Right atrium auricular region (tissue), 2 donors: ENCODE measurements around the gene USPL1. TPM values are rescaled to one million over a fixed set of nuclear protein-coding genes. Genes with fewer than 3 reads are reported as not detected.

Experiments used
- DNase-seq: peaks from one replicate; pipeline ENCODE4 v3.0.0-alpha.2; 2019; ENCODE audit warnings: low spot score
- H3K27ac ChIP-seq, 2 donors: fragments of 200-600 bp; sonication (generic); 1 replicate in 1 of 2; 2 replicates in 1 of 2; pipeline ENCODE4 v1.5.1; 2016 to 2019
- H3K27me3 ChIP-seq, 2 donors: fragments of 200-600 bp; sonication (generic); one replicate each; pipeline versions ENCODE4 v1.5.1 to v1.6.0; 2017 to 2019
- H3K36me3 ChIP-seq: fragments of 200-600 bp; sonication (generic); one replicate; pipeline ENCODE4 v1.5.1; 2016
- H3K4me1 ChIP-seq, 2 donors: fragments of 200-600 bp; sonication (generic); one replicate each; pipeline versions ENCODE4 v1.5.1 to v1.6.0; 2017 to 2019
- H3K4me3 ChIP-seq, 2 donors: fragments of 200-600 bp; sonication (generic); 1 replicate in 1 of 2; 2 replicates in 1 of 2; pipeline ENCODE4 v1.5.1; 2017 to 2019; ENCODE audit warnings: mild to moderate bottlenecking in 1 of 2, moderate library complexity in 1 of 2
- H3K9me3 ChIP-seq, 2 donors: fragments of 200-600 bp; sonication (generic); one replicate each; pipeline ENCODE4 v1.5.1; 2019
- total RNA-seq, 2 donors: library from RNA; depleted of rRNA; stranded (reverse); fragments of >200 nt; gene quantifications; one replicate each; pipeline ENCODE4 v1.1.0, GENCODE V29; 2016
- TF ChIP-seq, protein P1 (sequence below), 2 donors: fragments of 200-600 bp; sonication (generic); IDR thresholded peaks; one replicate each; pipeline ENCODE4 v1.5.1; 2019; ENCODE audit warnings: antibody characterized with exemption in 2 of 2

The USPL1 gene
- total RNA-seq, 2 donors from 2014 or later, result 13.5 to 15.8 TPM

DNA sequence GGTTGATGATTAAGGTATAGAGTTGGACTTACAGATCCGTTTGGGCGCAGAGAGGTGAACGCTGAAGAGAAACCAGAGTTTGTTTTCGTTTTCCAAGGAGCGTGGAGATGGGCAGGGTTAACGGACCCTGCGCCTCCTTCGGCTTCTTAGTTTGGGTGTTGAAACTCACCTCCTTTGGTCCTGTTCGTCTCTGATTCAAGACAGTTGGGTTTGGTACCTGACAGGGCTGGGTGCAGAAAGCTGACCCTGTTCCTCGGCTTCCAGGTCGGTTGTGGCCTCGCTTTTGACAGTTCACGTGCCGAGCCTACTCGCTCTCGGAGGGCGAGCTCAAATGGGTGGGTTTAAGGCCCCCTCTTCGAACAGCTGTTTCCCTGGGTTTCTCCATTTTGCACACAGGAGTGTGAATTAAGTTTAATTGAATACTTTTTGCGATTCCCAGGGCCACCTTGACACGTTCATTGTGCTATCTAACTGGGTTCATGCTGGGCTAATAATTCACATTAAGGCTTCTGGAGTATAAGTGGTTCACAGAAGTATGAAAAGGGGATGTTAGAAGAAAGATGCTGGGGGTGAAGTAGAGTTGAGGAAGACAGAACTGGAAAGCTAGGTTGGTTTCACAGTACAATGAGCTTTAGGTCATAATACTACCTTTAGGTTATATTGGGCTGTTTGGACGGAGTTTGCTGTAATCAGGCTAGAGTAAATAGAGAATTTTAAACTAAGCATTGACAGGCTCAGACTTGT lies 638 bp downstream of the USPL1 start:
- H3K9me3 ChIP-seq, result no peaks in the 10 kb centered on the region
- DNase-seq, result no peak
- H3K36me3 ChIP-seq, result no peaks in the 10 kb centered on the region
- H3K27me3 ChIP-seq, result no peaks in the 10 kb centered on the region
- peak overlapping the region; percentile 69 to 77 for H3K4me3 ChIP-seq
- peaks cover 0 to 26% of the 10 kb centered on the region in 2 donors for H3K4me1 ChIP-seq
- TF ChIP-seq, protein P1, sequence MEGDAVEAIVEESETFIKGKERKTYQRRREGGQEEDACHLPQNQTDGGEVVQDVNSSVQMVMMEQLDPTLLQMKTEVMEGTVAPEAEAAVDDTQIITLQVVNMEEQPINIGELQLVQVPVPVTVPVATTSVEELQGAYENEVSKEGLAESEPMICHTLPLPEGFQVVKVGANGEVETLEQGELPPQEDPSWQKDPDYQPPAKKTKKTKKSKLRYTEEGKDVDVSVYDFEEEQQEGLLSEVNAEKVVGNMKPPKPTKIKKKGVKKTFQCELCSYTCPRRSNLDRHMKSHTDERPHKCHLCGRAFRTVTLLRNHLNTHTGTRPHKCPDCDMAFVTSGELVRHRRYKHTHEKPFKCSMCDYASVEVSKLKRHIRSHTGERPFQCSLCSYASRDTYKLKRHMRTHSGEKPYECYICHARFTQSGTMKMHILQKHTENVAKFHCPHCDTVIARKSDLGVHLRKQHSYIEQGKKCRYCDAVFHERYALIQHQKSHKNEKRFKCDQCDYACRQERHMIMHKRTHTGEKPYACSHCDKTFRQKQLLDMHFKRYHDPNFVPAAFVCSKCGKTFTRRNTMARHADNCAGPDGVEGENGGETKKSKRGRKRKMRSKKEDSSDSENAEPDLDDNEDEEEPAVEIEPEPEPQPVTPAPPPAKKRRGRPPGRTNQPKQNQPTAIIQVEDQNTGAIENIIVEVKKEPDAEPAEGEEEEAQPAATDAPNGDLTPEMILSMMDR (IDR thresholded peaks at IDR 0.05), result no peak
- H3K27ac ChIP-seq, result peak overlapping the region; percentile 100

DNA sequence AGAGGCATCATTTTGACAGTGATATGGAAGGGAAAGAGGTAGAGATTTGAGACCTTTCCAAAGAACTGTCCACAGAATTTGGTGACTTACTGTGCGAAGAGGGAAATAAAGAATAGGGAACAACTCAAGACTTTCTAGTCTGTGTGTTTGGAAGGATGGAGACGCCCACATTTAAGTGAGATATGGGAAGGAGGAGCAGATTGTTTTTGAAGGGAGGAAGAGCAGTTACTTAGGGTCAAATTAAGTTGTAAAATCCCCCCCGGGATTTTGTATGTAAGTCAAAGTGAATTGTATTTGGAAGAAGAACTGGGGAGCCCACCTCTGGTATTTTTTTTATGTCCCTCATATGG lies 1.2 kb downstream of the USPL1 start:
- H3K36me3 ChIP-seq, result no peaks in the 10 kb centered on the region
- DNase-seq, result no peak
- peak overlapping the region; percentile 100 for H3K27ac ChIP-seq
- TF ChIP-seq, protein P1 (IDR thresholded peaks at IDR 0.05), result no peak
- H3K9me3 ChIP-seq, result no peaks in the 10 kb centered on the region
- H3K27me3 ChIP-seq, result no peaks in the 10 kb centered on the region
- peaks cover 0 to 26% of the 10 kb centered on the region in 2 donors for H3K4me1 ChIP-seq
- peak overlapping the region; percentile 69 to 77 for H3K4me3 ChIP-seq

DNA sequence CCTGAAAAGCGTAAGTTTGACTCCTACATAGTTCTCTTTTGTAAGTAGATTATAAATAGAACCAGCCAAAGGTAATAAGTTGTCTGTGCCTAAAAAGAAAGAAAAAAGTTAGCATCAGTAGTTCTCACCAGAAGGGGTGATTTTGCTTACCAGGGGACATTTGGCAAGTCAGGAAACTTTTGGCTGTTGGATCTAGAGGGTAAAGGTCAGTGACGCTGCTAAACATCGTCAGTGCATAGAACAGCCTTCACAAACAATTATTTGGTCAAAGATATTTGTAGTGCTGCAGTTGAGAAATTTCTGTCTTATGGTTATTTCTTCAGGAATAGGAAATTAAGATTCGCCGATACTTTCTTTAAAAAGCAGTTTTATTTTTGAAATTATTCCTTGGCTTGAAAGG lies 2.0 kb downstream of the USPL1 start:
- DNase-seq, result no peak
- Histone ChIP-seq H3K27me3 (no peaks in the 10 kb centered on the region), H3K27ac (no peak overlapping the region), H3K36me3 (no peaks in the 10 kb centered on the region), H3K4me1 (peaks cover 0 to 26% of the 10 kb centered on the region in 2 donors), H3K9me3 (no peaks in the 10 kb centered on the region), H3K4me3 (no peak overlapping the region)
- TF ChIP-seq, protein P1 (IDR thresholded peaks at IDR 0.05), result no peak

DNA sequence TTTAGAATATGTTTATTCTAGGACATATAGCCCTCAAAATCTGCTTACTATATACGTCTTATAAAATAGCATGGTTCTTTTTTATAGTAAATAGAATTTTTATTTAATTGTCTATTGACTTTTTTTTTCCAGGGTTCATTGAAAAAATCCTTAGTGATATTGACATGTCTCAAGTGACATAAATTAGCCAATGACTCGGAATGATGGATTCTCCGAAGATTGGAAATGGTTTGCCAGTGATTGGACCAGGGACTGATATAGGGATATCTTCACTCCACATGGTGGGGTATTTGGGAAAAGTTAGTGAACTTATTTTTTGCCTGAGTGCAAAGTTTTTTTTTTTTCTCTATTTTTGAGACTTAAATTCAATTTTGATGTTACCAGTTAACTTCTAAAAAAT lies 3.2 kb downstream of the USPL1 start:
- Histone ChIP-seq H3K27ac (no peak overlapping the region), H3K36me3 (no peaks in the 10 kb centered on the region), H3K4me3 (no peak overlapping the region), H3K9me3 (no peaks in the 10 kb centered on the region), H3K27me3 (no peaks in the 10 kb centered on the region), H3K4me1 (peaks cover 0 to 20% of the 10 kb centered on the region in 2 donors)
- TF ChIP-seq, protein P1 (IDR thresholded peaks at IDR 0.05), result no peak
- no peak for DNase-seq

DNA sequence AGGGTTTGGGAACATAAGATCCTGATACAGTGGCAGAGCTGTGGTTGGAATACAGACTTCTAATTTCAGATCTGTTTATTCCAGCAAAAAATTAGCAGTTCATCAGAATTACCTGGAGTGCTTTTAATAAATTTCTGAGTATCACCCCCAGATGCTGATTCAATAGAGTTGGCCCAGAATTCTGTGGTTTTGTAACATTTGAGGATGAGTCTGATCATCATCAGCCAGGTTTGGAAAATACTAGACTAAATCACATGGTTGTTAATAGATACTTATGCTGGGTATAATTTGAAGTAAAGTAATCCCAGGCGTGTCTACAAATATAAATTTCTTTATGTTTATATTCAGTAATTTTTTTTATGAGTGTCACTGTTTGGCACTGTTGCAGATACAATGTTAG lies 4.8 kb downstream of the USPL1 start:
- H3K27ac ChIP-seq, result no peak overlapping the region
- H3K27me3 ChIP-seq, result no peaks in the 10 kb centered on the region
- H3K4me3 ChIP-seq, result no peak overlapping the region
- H3K9me3 ChIP-seq, result no peaks in the 10 kb centered on the region
- peaks cover 0 to 20% of the 10 kb centered on the region in 2 donors for H3K4me1 ChIP-seq
- DNase-seq, result no peak
- TF ChIP-seq, protein P1 (IDR thresholded peaks at IDR 0.05), result no peak
- H3K36me3 ChIP-seq, result no peaks in the 10 kb centered on the region

DNA sequence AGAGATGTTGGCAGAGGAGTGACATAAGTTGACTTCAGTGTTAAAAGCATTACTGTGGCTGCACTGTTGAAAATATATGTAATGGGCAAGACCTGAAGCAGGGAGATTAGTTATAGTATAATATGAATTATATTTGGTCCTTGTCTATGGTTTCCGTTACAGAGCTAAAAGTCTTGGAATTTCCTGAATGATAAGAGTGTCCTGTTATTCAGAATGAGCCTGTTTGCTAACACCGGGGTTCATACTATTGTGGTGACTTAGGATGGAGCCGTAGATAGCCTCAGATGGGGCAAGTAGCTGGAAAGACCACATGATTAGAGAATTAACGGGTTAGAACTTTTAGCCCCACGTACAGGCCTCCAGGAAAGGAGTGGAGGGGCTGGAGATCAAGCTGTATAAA lies 5.7 kb downstream of the USPL1 start:
- H3K4me1 ChIP-seq, result peaks cover 0 to 20% of the 10 kb centered on the region in 2 donors
- peaks cover 4% of the 10 kb centered on the region for H3K36me3 ChIP-seq
- no peak for DNase-seq
- H3K27ac ChIP-seq, result no peak overlapping the region
- no peaks in the 10 kb centered on the region for H3K27me3 ChIP-seq
- H3K4me3 ChIP-seq, result no peak overlapping the region
- no peaks in the 10 kb centered on the region for H3K9me3 ChIP-seq
- TF ChIP-seq, protein P1 (IDR thresholded peaks at IDR 0.05), result no peak
